ENCODE results near the gene DPPA2. TPM values are rescaled to one million over a fixed set of nuclear protein-coding genes. Genes with fewer than 3 reads are reported as not detected.

DPPA2 gene
- polyA plus RNA-seq, 1 donor (not counting 4 experiments of a cell fraction or from before 2014, with no cell fraction given): not detected

- no peak overlapping the region for H3K9ac ChIP-seq (ENCODE audit: control insufficient read depth, extremely low read depth, insufficient read depth, low read length)
- no peaks in the 10 kb centered on the region for H3K9me3 ChIP-seq (ENCODE audit: control insufficient read depth, low read depth, low read length)
- no peak for TF ChIP-seq EZH2 (IDR thresholded peaks at IDR 0.05; ENCODE audit: low read length)
- no peak overlapping the region for H2AFZ ChIP-seq (ENCODE audit: control insufficient read depth, low read length)
- H3K4me1 ChIP-seq (ENCODE audit: control insufficient read depth, extremely low read depth, insufficient read depth, low read length): no peaks in the 10 kb centered on the region
- no peak for DNase-seq (ENCODE audit: low read depth, low spot score)
- H3K79me2 ChIP-seq (ENCODE audit: control insufficient read depth, insufficient read depth, low read length): no peaks in the 10 kb centered on the region
- dilution Hi-C loops (cut with MboI; ENCODE audit: extremely low pct_ligation_motif_present, low sequenced_read_pairs): no loop called here
- H3K27ac ChIP-seq (ENCODE audit: control insufficient read depth, insufficient read depth, low read length): no peak overlapping the region
- H3K36me3 ChIP-seq (ENCODE audit: control insufficient read depth in 2 of 2, extremely low read depth in 1 of 2, insufficient read depth in 2 of 2, low read length in 2 of 2): no peaks in the 10 kb centered on the region
- no peaks in the 10 kb centered on the region for H3K27me3 ChIP-seq (ENCODE audit: control insufficient read depth, extremely low read depth, insufficient read depth, low read length)
- no peaks in the 10 kb centered on the region for H4K20me1 ChIP-seq (ENCODE audit: control insufficient read depth, extremely low read depth, insufficient read depth, low read length)
- no peaks in the 10 kb centered on the region for H3K9me1 ChIP-seq (ENCODE audit: control insufficient read depth, extremely low read depth, insufficient read depth, low read length)
- no peak overlapping the region for H3K4me3 ChIP-seq (ENCODE audit: control insufficient read depth in 2 of 3, extremely low read depth in 1 of 3, insufficient read depth in 2 of 3, low read depth in 1 of 3, low read length in 3 of 3)
- no peak for FAIRE-seq
- H3K4me2 ChIP-seq (ENCODE audit: control insufficient read depth, extremely low read depth, insufficient read depth, low read depth, low read length): no peak overlapping the region
Observed at GRCh38 chr3:109257269-109257668, 59.0 kb downstream of the DPPA2 start.

DNA sequence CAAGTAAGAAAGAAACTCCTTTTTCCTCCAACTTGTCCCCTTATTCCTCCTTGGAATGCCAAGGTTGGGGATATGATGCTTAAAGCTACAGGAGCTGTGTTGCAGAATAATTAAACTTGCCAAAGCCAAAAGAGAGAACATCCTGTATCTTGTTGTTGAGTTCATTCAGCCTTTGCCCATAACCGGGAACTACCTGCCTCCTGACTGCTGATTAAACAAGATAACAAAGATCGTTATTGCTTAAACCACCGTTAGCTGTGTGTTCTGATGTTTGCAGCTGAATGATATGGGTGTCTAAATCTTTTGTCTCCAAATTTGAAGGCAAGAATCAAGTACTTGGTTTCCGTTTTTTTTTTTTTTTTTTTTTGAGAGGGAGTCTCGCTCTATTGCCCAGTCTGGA lies 61.5 kb downstream of the DPPA2 start:
- H3K4me2 ChIP-seq (ENCODE audit: control insufficient read depth, extremely low read depth, insufficient read depth, low read depth, low read length): no peak overlapping the region
- H3K9ac ChIP-seq (ENCODE audit: control insufficient read depth, extremely low read depth, insufficient read depth, low read length): no peak overlapping the region
- H3K9me1 ChIP-seq (ENCODE audit: control insufficient read depth, extremely low read depth, insufficient read depth, low read length): no peaks in the 10 kb centered on the region
- no peak for TF ChIP-seq CTCF (optimal IDR thresholded peaks at IDR 0.05 in 1 of 3, IDR thresholded peaks at IDR 0.05 in 1 of 3, conservative IDR thresholded peaks at IDR 0.05 in 1 of 3; ENCODE audit: extremely low read depth in 1 of 3, insufficient read depth in 2 of 3, low read length in 3 of 3)
- no peak for TF ChIP-seq EZH2 (IDR thresholded peaks at IDR 0.05; ENCODE audit: low read length)
- no peak overlapping the region for H3K27ac ChIP-seq (ENCODE audit: control insufficient read depth, insufficient read depth, low read length)
- H3K4me1 ChIP-seq (ENCODE audit: control insufficient read depth, extremely low read depth, insufficient read depth, low read length): no peaks in the 10 kb centered on the region
- no peaks in the 10 kb centered on the region for H4K20me1 ChIP-seq (ENCODE audit: control insufficient read depth, extremely low read depth, insufficient read depth, low read length)
- no peaks in the 10 kb centered on the region for H3K36me3 ChIP-seq (ENCODE audit: control insufficient read depth in 2 of 2, extremely low read depth in 1 of 2, insufficient read depth in 2 of 2, low read length in 2 of 2)
- no peak overlapping the region for H2AFZ ChIP-seq (ENCODE audit: control insufficient read depth, low read length)
- dilution Hi-C loops (cut with MboI; ENCODE audit: extremely low pct_ligation_motif_present, low sequenced_read_pairs): no loop called here
- H3K79me2 ChIP-seq (ENCODE audit: control insufficient read depth, insufficient read depth, low read length): no peaks in the 10 kb centered on the region
- FAIRE-seq: no peak
- no peak overlapping the region for H3K4me3 ChIP-seq (ENCODE audit: control insufficient read depth in 2 of 3, extremely low read depth in 1 of 3, insufficient read depth in 2 of 3, low read depth in 1 of 3, low read length in 3 of 3)
- H3K9me3 ChIP-seq (ENCODE audit: control insufficient read depth, low read depth, low read length): no peaks in the 10 kb centered on the region
- no peaks in the 10 kb centered on the region for H3K27me3 ChIP-seq (ENCODE audit: control insufficient read depth, extremely low read depth, insufficient read depth, low read length)
- DNase-seq (ENCODE audit: low read depth, low spot score): no peak

GRCh38 chr3:109252641-109253040 lies 63.7 kb downstream of the DPPA2 start:
- H4K20me1 ChIP-seq (ENCODE audit: control insufficient read depth, extremely low read depth, insufficient read depth, low read length): no peaks in the 10 kb centered on the region
- H3K79me2 ChIP-seq (ENCODE audit: control insufficient read depth, insufficient read depth, low read length): no peaks in the 10 kb centered on the region
- H3K9ac ChIP-seq (ENCODE audit: control insufficient read depth, extremely low read depth, insufficient read depth, low read length): no peak overlapping the region
- H3K4me3 ChIP-seq (ENCODE audit: control insufficient read depth in 2 of 3, extremely low read depth in 1 of 3, insufficient read depth in 2 of 3, low read depth in 1 of 3, low read length in 3 of 3): no peak overlapping the region
- no peak for FAIRE-seq
- H3K27ac ChIP-seq (ENCODE audit: control insufficient read depth, insufficient read depth, low read length): no peak overlapping the region
- no peaks in the 10 kb centered on the region for H3K27me3 ChIP-seq (ENCODE audit: control insufficient read depth, extremely low read depth, insufficient read depth, low read length)
- H3K4me1 ChIP-seq (ENCODE audit: control insufficient read depth, extremely low read depth, insufficient read depth, low read length): no peaks in the 10 kb centered on the region
- dilution Hi-C loops (cut with MboI; ENCODE audit: extremely low pct_ligation_motif_present, low sequenced_read_pairs): no loop called here
- DNase-seq (ENCODE audit: low read depth, low spot score): no peak
- no peak overlapping the region for H3K4me2 ChIP-seq (ENCODE audit: control insufficient read depth, extremely low read depth, insufficient read depth, low read depth, low read length)
- TF ChIP-seq EZH2 (IDR thresholded peaks at IDR 0.05; ENCODE audit: low read length) (no peak), CTCF (optimal IDR thresholded peaks at IDR 0.05 in 1 of 3, IDR thresholded peaks at IDR 0.05 in 1 of 3, conservative IDR thresholded peaks at IDR 0.05 in 1 of 3; ENCODE audit: extremely low read depth in 1 of 3, insufficient read depth in 2 of 3, low read length in 3 of 3) (no peak)
- no peak overlapping the region for H2AFZ ChIP-seq (ENCODE audit: control insufficient read depth, low read length)
- no peaks in the 10 kb centered on the region for H3K9me1 ChIP-seq (ENCODE audit: control insufficient read depth, extremely low read depth, insufficient read depth, low read length)
- H3K36me3 ChIP-seq (ENCODE audit: control insufficient read depth in 2 of 2, extremely low read depth in 1 of 2, insufficient read depth in 2 of 2, low read length in 2 of 2): no peaks in the 10 kb centered on the region
- H3K9me3 ChIP-seq (ENCODE audit: control insufficient read depth, low read depth, low read length): no peaks in the 10 kb centered on the region
